Thyroid gland (tissue), 4 donors: Measurements from ENCODE around the gene PMS2. TPM values are rescaled to one million over a fixed set of nuclear protein-coding genes. Genes with fewer than 3 reads are reported as not detected.
A peak's percentile ranks its signal among the peaks of the same experiment; 100 is the strongest.
"Not testable (repeated sequence)": the region's sequence is repeated elsewhere in the genome, so short reads cannot be mapped to it uniquely, and the experiment has no call there.

Experiments used
- DNase-seq, 2 donors: peaks; one replicate each; pipeline ENCODE4 v3.0.0-alpha.2; 2019
- H3K27ac ChIP-seq, 3 donors: fragments of 200-600 bp; sonication (generic); 1 replicate in 2 of 3; 2 replicates in 1 of 3; pipeline ENCODE4 v1.5.1; 2016 to 2019; ENCODE audit warnings: mild to moderate bottlenecking in 1 of 3, moderate library complexity in 1 of 3
- H3K27me3 ChIP-seq: fragments of 200-600 bp; sonication (generic); one replicate; pipeline ENCODE4 v1.5.1; 2019
- H3K36me3 ChIP-seq, 2 donors: fragments of 200-600 bp; sonication (generic); one replicate each; pipeline ENCODE4 v1.5.1; 2016 to 2019
- H3K4me1 ChIP-seq, 2 donors: fragments of 200-600 bp; sonication (generic); one replicate each; pipeline ENCODE4 v1.5.1; 2017 to 2019
- H3K4me3 ChIP-seq, 3 donors: fragments of 200-600 bp; sonication (generic); replicated peaks in 1 of 3; 1 replicate in 2 of 3; 2 replicates in 1 of 3; pipeline ENCODE4 v1.5.1; 2016; ENCODE audit warnings: mild to moderate bottlenecking in 1 of 3
- H3K9me3 ChIP-seq: fragments of 200-600 bp; sonication (generic); one replicate; pipeline ENCODE4 v1.5.1; 2017
- POLR2A ChIP-seq, 2 donors: fragments of 450-650 bp; IDR thresholded peaks; one replicate each; pipeline ENCODE4 v1.6.1; 2017; ENCODE audit warnings: antibody characterized with exemption in 2 of 2, mild to moderate bottlenecking in 2 of 2, moderate library complexity in 1 of 2
- WGBS, 2 donors: methylation state at CpG; one replicate each; pipeline ENCODE4 v1.1.5; 2017; 5-methylcytosine and 5-hydroxymethylcytosine counted together
- intact Hi-C: fragments of 100-400 bp; cut with DNase I; formaldehyde crosslinking; loops from one replicate; pipeline ENCODE4 v1.15.1; 2023
- total RNA-seq, 4 donors: library from RNA; depleted of rRNA; stranded (reverse); fragments of >200 nt; gene quantifications; one replicate each; pipeline ENCODE4 v1.2.3, GENCODE V29; 2016
- TF ChIP-seq, protein P1 (sequence below), 6 experiments: fragments of 200-600 bp in 3 of 6; fragments of 450-650 bp in 3 of 6; sonication (generic) in 3 of 6; IDR thresholded peaks; one replicate each; pipeline ENCODE4 v1.5.1; 2016 to 2019; ENCODE audit warnings: antibody characterized with exemption in 6 of 6, mild to moderate bottlenecking in 2 of 6, inconsistent platforms in 1 of 6, moderate library complexity in 1 of 6

PMS2 gene
- 10 to 100 TPM; 15.9 to 28.1 (median 18.9) TPM for total RNA-seq

GRCh38 chr7:6008668-6009611, at the start of gene PMS2, which contains the start of gene AIMP2:
PMS2 (minus strand) TSS chr7:6009049; CDS start chr7:6009019, 30 bp downstream.
AIMP2 (plus strand) TSS chr7:6009272; CDS start chr7:6009364, 92 bp downstream.
- intact Hi-C loops, result no loop called here
- peak within 1 kb of the TSS; percentile 55 to 75 (median 55) for H3K4me3 ChIP-seq
- 0 to 1% methylated on average over 39 to 44 of the region's 84 CpGs for WGBS, 2 donors

GRCh38 chr7:6057316-6058129, 48.7 kb upstream of the PMS2 start:
- Histone ChIP-seq H3K9me3 (no peaks in the 10 kb centered on the region), H3K4me1 (peaks cover 7 to 16% of the 10 kb centered on the region in 2 donors), H3K4me3 (peak overlapping the region in 1 of 3 donors; percentile 85), H3K36me3 (peaks cover 0 to 20% of the 10 kb centered on the region in 2 donors), H3K27me3 (no peaks in the 10 kb centered on the region), H3K27ac (peak overlapping the region in 1 of 3 donors; percentile 82)
- whole genome bisulfite sequencing, 2 donors, result 70 to 76% methylated on average over 14 of the region's 14 CpGs
- intact Hi-C loops, result no loop called here
- no peak for DNase-seq
- TF ChIP-seq, protein P1, sequence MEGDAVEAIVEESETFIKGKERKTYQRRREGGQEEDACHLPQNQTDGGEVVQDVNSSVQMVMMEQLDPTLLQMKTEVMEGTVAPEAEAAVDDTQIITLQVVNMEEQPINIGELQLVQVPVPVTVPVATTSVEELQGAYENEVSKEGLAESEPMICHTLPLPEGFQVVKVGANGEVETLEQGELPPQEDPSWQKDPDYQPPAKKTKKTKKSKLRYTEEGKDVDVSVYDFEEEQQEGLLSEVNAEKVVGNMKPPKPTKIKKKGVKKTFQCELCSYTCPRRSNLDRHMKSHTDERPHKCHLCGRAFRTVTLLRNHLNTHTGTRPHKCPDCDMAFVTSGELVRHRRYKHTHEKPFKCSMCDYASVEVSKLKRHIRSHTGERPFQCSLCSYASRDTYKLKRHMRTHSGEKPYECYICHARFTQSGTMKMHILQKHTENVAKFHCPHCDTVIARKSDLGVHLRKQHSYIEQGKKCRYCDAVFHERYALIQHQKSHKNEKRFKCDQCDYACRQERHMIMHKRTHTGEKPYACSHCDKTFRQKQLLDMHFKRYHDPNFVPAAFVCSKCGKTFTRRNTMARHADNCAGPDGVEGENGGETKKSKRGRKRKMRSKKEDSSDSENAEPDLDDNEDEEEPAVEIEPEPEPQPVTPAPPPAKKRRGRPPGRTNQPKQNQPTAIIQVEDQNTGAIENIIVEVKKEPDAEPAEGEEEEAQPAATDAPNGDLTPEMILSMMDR (IDR thresholded peaks at IDR 0.05), result no peak
- no peak for TF ChIP-seq POLR2A (IDR thresholded peaks at IDR 0.05)

More at GRCh38 chr7:6008668-6009611, at the start of gene PMS2, which contains the start of gene AIMP2:
- Histone ChIP-seq H3K9me3 (no peaks in the 10 kb centered on the region), H3K27me3 (no peaks in the 10 kb centered on the region), H3K4me1 (peaks cover 39 to 43% of the 10 kb centered on the region in 2 donors), H3K36me3 (peaks cover 0 to under 1% of the 10 kb centered on the region in 2 donors), H3K27ac (peak within 1 kb of the TSS; percentile 86 to 96 (median 93))
- TF ChIP-seq, protein P1 (IDR thresholded peaks at IDR 0.05), result peak in 2 of 6 experiments; percentile 7 to 25
- TF ChIP-seq POLR2A (IDR thresholded peaks at IDR 0.05), result peak in 1 of 2 donors; percentile 87
- peak; percentile 99 to 100 for DNase-seq

- Histone ChIP-seq H3K36me3 (peaks cover 0 to 20% of the 10 kb centered on the region in 2 donors), H3K27me3 (no peaks in the 10 kb centered on the region), H3K4me3 (no peak overlapping the region), H3K27ac (no peak overlapping the region), H3K9me3 (no peaks in the 10 kb centered on the region), H3K4me1 (peaks cover 7 to 16% of the 10 kb centered on the region in 2 donors)
- intact Hi-C loops, result no loop called here
- 74 to 89% methylated on average over 1 of the region's 1 CpG for WGBS, 2 donors
- no peak for DNase-seq
- no peak for TF ChIP-seq POLR2A (IDR thresholded peaks at IDR 0.05)
- TF ChIP-seq, protein P1 (IDR thresholded peaks at IDR 0.05), result no peak
Observed at GRCh38 chr7:6056616-6057015, 47.8 kb upstream of the PMS2 start.

GRCh38 chr7:6051185-6051584, 42.3 kb upstream of the PMS2 start:
- peaks cover 8 to 45% of the 10 kb centered on the region in 2 donors for H3K36me3 ChIP-seq
- intact Hi-C loops, H3K27me3 ChIP-seq, DNase-seq, H3K4me1 ChIP-seq, H3K4me3 ChIP-seq, H3K9me3 ChIP-seq, H3K27ac ChIP-seq: not testable (repeated sequence)
- WGBS, 2 donors, result 98% methylated on average over 9 of the region's 9 CpGs

DNA sequence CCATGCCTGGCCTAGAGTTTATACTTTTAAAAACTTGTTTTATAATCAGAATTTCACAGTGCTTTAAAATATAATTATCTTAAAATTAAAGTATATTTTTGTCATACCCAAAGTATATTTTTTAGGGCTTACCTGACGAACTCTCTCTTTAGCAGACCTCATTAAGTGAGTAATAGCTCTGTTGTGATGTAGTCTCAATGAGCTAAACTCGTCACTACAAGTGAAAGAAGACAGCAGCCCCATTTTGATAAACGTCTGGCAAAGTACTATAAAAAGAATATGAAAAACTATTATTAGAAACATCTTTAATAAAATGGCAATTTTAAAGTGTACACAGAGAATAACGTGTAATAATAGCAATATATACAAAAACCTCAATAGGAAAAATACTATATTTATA, 40.9 kb upstream of the PMS2 start:
- H3K4me1 ChIP-seq, result no peaks in the 10 kb centered on the region
- TF ChIP-seq, protein P1 (IDR thresholded peaks at IDR 0.05), result no peak
- TF ChIP-seq POLR2A (IDR thresholded peaks at IDR 0.05), result no peak
- H3K4me3 ChIP-seq, result no peak overlapping the region
- no peak for DNase-seq
- 84 to 93% methylated on average over 4 of the region's 4 CpGs for WGBS, 2 donors
- intact Hi-C loops, result no loop called here
- H3K27ac ChIP-seq, result no peak overlapping the region
- peaks cover 19 to 51% of the 10 kb centered on the region in 2 donors for H3K36me3 ChIP-seq
- H3K9me3 ChIP-seq, result no peaks in the 10 kb centered on the region
- no peaks in the 10 kb centered on the region for H3K27me3 ChIP-seq
